AML-193 (cell line): ENCODE data around the gene SLIT1.
"Not testable (repeated sequence)": the region's sequence is repeated elsewhere in the genome, so short reads cannot be mapped to it uniquely, and the experiment has no call there.

Experiments
- DNase-seq, 2 experiments: peaks; one replicate each; lab custom pipeline; 2025; lab: John Stamatoyannopoulos, UW

Gene SLIT1

GRCh38 chr10:97046456-97047082, 139.2 kb downstream of the SLIT1 start:
- no peak for DNase-seq

GRCh38 chr10:97043563-97043855, 142.2 kb downstream of the SLIT1 start:
- DNase-seq, result no peak

GRCh38 chr10:97042716-97043562, 142.8 kb downstream of the SLIT1 start:
- no peak for DNase-seq

- DNase-seq, result no peak
Observed at GRCh38 chr10:97042081-97042480, 143.7 kb downstream of the SLIT1 start.

GRCh38 chr10:97040706-97041105, 145.1 kb downstream of the SLIT1 start:
- no peak for DNase-seq

GRCh38 chr10:97040248-97040584, 145.5 kb downstream of the SLIT1 start:
- DNase-seq, result no peak

- no peak for DNase-seq
Observed at GRCh38 chr10:97039538-97040247, 146.1 kb downstream of the SLIT1 start.

GRCh38 chr10:97038688-97039087, 147.1 kb downstream of the SLIT1 start:
- no peak for DNase-seq

- peak; percentile 65 to 68 for DNase-seq
Observed at GRCh38 chr10:97037365-97038361, 148.1 kb downstream of the SLIT1 start.

- DNase-seq, result no peak
Observed at GRCh38 chr10:97034958-97035769, 150.6 kb downstream of the SLIT1 start.

GRCh38 chr10:97034301-97034700, 151.5 kb downstream of the SLIT1 start:
- DNase-seq, result no peak

GRCh38 chr10:97033841-97034240, 151.9 kb downstream of the SLIT1 start:
- DNase-seq, result not testable (repeated sequence)

GRCh38 chr10:97032624-97033023, 153.1 kb downstream of the SLIT1 start:
- DNase-seq, result no peak

GRCh38 chr10:97031459-97031858, 154.3 kb downstream of the SLIT1 start:
- DNase-seq, result no peak

GRCh38 chr10:97030894-97031293, 154.9 kb downstream of the SLIT1 start:
- DNase-seq, result no peak

- no peak for DNase-seq
Observed at GRCh38 chr10:97029271-97029670, 156.5 kb downstream of the SLIT1 start.

GRCh38 chr10:97028832-97029178, 157.0 kb downstream of the SLIT1 start:
- DNase-seq, result no peak

GRCh38 chr10:97028126-97028831, 157.5 kb downstream of the SLIT1 start:
- no peak for DNase-seq

GRCh38 chr10:97025613-97026242, 160.0 kb downstream of the SLIT1 start:
- DNase-seq, result peak; percentile 39 to 46
